Measurements from ENCODE around the gene CDC14C.

GRCh38 chr7:48880851-48881250 is 43.5 kb upstream of the CDC14C start:
- TF ChIP-seq POLR2A (IDR thresholded peaks at IDR 0.05): no peak
- no peak for TF ChIP-seq CTCF (IDR thresholded peaks at IDR 0.05)
